ENCODE data around the gene SLITRK2.
A peak's percentile ranks its signal among the peaks of the same experiment; 100 is the strongest.

Gene SLITRK2

DNA sequence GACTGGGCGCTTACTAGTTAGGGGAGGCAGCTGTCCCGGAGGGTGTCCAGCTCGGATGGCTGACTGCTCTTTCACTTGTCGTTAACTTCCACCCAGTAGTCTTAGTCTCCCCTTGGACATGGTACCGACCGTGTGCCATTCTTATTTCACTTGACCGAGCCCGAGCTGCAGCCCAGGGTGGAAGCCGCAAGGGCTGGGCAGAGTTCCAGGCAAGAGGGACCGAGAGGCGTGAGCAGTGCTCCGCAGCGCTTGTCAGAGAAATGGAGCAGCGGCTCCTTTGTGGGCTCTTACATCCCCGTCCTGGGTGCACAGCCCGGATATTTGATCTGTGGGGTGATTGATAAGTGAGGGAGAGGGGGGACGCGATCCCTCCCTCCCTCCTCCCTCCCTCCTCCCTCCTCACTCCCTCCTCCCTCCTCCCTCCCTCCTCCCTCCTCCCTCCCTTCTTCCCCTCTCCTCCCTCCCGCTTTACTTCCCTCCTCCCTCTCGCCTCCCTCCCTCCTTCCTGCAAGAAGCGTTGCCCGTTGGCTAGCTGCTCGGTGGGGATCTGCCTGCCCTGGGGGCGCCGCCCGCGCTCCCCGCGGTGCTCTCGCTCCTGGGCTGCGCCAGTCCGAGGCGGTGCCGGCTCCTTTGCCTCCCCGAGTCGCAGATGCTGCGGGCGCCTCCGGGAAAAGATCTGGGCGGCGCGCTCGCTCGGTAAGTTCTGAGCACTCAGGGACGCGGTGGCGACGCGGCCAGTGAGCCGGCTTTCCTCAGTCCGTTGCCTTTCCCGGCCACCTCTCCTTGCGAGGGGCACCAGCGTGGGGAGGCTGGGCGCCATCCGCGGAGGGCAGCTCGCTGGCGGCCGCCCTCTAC is at the start of gene SLITRK2:
Gene SLITRK2, plus strand, starts transcription at position 499 of the 855 bp plus-strand sequence. CDS start 4,597 bp downstream, outside the sequence.
- DNase-seq = no peak
- in situ Hi-C loops (cut with HindIII; ENCODE audit: low pct_ligation_motif_present, low pct_unique_long_range_greater_than_20kb, low sequenced_read_pairs) = no loop called here

DNA sequence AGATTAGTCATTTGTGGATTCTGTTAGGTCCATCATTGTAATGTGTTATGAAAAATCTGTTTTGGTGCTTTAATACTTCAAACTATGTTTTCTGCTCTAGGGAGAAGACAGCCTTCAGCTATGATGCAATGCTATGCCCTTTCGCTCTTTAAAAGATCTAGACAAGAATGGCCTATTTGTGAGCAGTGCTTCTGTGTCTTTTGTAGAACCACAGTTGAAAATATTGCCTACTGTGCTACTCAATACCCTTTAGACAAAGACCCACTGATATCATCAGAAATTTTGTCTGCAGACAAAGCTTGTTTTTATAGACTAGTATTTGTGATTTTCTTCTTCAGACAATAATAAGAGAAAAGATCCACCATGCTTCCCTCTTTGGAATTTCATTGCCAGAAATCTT is 44.6 kb upstream of the SLITRK2 start:
- in situ Hi-C loops (cut with HindIII; ENCODE audit: low pct_ligation_motif_present, low pct_unique_long_range_greater_than_20kb, low sequenced_read_pairs) = no loop called here
- DNase-seq = no peak

DNA sequence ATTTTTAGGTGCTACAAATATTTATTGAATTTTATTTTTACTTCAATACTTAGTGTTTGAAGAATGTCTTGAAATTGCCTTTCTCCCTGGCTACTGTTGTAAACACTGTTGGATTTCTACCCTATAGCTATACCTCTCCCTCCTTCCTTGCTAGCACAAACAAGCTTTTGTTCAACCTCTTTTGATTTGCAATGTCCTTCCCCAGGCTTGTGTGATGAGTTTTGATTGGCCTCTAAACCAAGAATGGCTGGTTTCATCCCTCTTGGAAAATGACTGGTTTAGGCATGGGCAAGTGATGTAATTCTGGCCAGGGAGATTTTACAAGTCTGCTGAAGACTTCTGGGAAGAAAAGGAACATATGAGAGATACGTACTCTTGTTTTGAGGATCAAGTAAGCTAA is 25.3 kb upstream of the SLITRK2 start:
- no peak for DNase-seq
- in situ Hi-C loops (cut with HindIII; ENCODE audit: low pct_ligation_motif_present, low pct_unique_long_range_greater_than_20kb, low sequenced_read_pairs) = no loop called here

GRCh38 chrX:145803508-145803907 is 14.1 kb upstream of the SLITRK2 start:
- in situ Hi-C loops (cut with HindIII; ENCODE audit: low pct_ligation_motif_present, low pct_unique_long_range_greater_than_20kb, low sequenced_read_pairs) = no loop called here
- no peak for DNase-seq

GRCh38 chrX:145813081-145813480 is 4.5 kb upstream of the SLITRK2 start:
- no peak for DNase-seq
- in situ Hi-C loops (cut with HindIII; ENCODE audit: low pct_ligation_motif_present, low pct_unique_long_range_greater_than_20kb, low sequenced_read_pairs) = no loop called here

GRCh38 chrX:145816601-145817315 is 871 bp upstream of the SLITRK2 start:
- in situ Hi-C loops (cut with HindIII; ENCODE audit: low pct_ligation_motif_present, low pct_unique_long_range_greater_than_20kb, low sequenced_read_pairs) = no loop called here

DNA sequence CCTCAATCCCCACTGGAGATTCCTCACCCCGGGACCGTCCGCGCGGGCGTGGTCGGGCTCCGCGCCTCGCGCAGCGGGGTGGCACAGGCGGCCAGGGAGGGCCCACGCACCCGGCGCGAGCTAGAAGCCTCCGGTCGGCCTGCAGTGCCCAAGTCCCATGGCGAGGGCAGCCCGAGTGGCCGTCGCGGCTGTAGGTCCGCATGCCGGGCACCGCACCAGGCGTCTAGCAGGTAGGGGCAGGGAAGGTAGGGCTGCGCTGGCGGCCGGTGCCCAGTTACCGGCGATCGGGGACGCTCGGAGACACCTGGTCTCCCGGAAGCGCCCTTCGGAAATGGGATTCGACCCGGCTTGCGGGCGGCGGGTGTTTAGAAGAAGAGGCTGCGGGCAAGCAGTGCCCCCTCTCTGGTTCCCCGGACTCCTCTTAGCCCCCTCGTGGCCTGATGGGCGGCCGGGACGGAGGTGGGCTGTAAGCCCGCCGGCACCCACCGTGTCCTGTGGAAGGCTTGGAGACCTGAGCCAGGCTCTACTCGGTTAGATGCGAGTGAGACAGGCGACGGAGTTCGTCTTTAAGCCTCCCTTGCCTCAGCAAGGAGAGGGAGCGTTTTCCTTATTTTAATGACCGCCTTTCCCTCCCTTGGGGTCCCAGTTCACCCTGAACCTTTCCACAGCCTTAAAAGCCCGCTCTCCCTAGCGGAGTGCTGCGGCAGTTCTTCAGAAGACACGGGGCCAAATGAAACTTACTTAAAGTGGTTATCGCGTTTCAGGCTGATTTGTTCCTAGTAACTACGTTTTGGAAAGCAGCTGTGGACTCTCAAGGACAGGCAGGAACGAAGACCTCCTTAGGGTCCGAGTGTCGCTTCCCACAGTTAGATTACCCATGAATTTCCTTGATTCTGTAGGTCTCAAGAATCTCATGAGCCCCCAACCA is 821 bp downstream of the SLITRK2 start:
- in situ Hi-C loops (cut with HindIII; ENCODE audit: low pct_ligation_motif_present, low pct_unique_long_range_greater_than_20kb, low sequenced_read_pairs) = no loop called here
- no peak for DNase-seq

More at GRCh38 chrX:145816601-145817315, 871 bp upstream of the SLITRK2 start:
- DNase-seq = no peak

DNA sequence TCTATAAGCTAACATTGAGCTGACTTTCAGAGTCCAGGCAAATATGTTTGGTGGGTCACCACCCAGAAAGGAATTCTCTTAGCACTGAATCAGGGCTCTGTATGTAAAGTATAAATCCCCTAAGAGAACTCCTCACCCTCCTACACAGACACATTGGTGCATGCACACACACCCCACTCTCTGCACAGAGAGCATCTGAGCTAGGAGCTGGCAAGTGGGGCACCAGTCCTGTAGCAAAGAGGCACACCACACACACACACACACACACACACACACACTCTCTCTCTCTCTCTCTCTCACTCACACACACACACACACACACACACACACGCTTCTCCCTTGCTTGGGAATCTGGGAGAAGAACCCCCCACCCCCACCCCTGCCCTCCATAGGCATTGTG is 3.2 kb downstream of the SLITRK2 start:
- in situ Hi-C loops (cut with HindIII; ENCODE audit: low pct_ligation_motif_present, low pct_unique_long_range_greater_than_20kb, low sequenced_read_pairs) = no loop called here

DNA sequence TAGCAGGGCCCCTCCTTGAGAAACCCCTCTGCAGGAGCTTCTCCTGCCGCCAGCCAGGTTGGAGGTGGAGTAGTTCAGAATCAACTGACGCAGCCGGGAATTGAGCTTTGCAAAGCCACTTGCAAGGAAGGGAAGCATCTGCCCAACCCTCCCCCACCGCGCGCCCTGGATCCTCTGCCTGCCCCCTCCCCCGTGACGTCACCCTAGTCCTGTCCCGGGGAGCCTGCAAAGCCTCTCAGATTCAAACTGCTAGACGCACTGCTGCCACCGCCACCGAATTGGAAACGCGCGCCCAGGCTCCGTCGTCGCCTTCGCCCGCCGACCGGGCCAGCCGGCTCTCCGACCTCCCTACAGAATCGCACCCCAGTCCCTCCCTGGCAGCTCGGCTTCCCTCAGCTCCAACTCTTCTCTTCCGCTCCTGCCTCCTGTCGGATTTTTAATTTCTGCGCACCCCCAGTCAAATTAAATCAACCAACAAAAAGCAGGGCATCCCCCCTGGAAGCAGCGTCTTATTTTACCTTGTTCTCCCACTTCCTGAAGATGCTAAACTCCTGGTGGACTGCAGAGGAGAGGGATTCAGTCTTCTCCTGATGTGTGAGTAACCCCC is 3.8 kb downstream of the SLITRK2 start:
- no peak for DNase-seq
- in situ Hi-C loops (cut with HindIII; ENCODE audit: low pct_ligation_motif_present, low pct_unique_long_range_greater_than_20kb, low sequenced_read_pairs) = no loop called here

More for the DNA sequence above, 3.2 kb downstream of the SLITRK2 start:
- no peak for DNase-seq

GRCh38 chrX:145821898-145822571 is 4.4 kb downstream of the SLITRK2 start:
- DNase-seq = no peak
- in situ Hi-C loops (cut with HindIII; ENCODE audit: low pct_ligation_motif_present, low pct_unique_long_range_greater_than_20kb, low sequenced_read_pairs) = no loop called here

DNA sequence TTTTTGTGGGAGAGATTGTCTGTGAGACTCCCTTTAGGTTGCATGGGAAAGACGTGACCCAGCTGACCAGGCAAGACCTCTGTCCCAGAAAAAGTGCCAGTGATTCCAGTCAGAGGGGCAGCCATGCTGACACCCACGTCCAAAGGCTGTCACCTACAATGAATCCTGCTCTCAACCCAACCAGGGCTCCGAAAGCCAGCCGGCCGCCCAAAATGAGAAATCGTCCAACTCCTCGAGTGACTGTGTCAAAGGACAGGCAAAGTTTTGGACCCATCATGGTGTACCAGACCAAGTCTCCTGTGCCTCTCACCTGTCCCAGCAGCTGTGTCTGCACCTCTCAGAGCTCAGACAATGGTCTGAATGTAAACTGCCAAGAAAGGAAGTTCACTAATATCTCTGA is 5.5 kb downstream of the SLITRK2 start:
- in situ Hi-C loops (cut with HindIII; ENCODE audit: low pct_ligation_motif_present, low pct_unique_long_range_greater_than_20kb, low sequenced_read_pairs) = no loop called here
- no peak for DNase-seq

DNA sequence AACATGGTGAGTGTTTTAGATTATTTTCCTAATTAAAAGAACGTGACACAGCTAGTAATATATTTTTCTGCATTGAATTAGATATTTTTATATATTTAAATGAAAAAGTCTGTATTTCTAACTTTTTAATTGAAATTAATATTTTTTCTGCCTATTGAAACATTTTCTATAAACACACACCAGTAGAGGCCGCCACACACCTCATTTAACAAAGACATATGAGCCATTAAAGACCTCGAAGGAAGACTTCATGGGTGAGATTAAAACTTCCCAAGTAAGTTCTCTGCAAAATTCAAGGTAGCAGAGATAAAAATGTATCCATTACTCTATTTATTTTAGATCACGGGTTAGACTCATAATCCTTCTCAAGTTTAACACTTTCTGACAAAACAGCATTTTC is 8.3 kb downstream of the SLITRK2 start:
- in situ Hi-C loops (cut with HindIII; ENCODE audit: low pct_ligation_motif_present, low pct_unique_long_range_greater_than_20kb, low sequenced_read_pairs) = no loop called here
- peak; percentile 12 for DNase-seq

GRCh38 chrX:145826466-145826865 is 8.8 kb downstream of the SLITRK2 start:
- DNase-seq = no peak
- in situ Hi-C loops (cut with HindIII; ENCODE audit: low pct_ligation_motif_present, low pct_unique_long_range_greater_than_20kb, low sequenced_read_pairs) = no loop called here

GRCh38 chrX:145832796-145833195 is 15.2 kb downstream of the SLITRK2 start:
- in situ Hi-C loops (cut with HindIII; ENCODE audit: low pct_ligation_motif_present, low pct_unique_long_range_greater_than_20kb, low sequenced_read_pairs) = no loop called here

DNA sequence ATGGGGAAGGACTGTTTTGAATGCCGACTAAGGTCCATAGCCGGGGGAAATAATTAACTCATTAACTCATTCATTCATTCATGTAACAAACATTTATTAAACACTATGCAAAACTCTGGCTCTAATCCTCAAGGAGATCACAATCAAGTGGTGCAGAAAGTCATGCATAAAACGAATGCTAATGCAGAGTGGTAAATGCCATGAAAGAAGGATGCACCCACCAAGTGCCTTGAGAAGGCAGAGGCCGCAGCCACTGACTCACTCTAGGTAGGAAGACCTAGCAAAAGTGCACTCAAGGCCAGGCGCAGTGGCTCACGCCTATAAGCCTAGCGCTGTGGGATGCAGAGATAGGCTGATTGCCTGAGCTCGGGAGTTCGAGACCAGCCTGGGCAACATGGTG is 22.9 kb downstream of the SLITRK2 start:
- in situ Hi-C loops (cut with HindIII; ENCODE audit: low pct_ligation_motif_present, low pct_unique_long_range_greater_than_20kb, low sequenced_read_pairs) = no loop called here
- DNase-seq = no peak

More at GRCh38 chrX:145832796-145833195, 15.2 kb downstream of the SLITRK2 start:
- no peak for DNase-seq

DNA sequence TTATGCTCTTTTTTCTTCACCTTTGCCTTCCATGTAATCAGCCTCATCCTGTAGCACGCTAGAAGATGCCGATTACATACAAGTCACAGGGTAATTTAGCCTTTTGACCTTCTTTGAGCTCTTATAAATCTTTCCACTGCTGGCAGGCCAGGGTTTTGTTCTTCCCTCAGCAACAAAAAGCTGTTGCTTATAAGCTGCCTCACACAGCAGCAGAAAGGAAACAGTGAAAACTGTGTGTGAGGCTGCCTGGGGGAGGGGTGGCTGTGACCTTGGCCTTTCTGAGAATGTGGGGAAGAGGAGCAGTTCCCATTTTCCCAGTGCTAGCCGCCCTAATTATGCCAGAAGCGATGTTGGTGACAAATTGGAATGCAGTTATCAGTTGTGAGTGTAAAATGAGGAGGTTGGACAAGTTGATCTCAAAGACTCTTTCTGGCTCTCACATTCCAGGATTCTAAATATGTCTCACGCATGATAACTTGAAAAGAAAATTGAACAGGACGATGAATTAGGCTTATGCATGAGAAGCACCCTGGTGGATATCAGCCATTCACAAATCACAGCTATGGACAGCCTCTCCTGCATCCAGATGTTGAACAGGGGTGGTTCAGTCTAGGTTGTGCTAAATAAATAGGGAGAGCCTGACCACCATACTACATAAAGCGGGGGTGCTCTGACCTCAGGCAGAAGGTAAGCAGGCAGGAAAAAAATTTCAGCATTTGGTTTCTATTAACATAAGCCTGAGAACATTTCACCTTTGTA is 25.7 kb downstream of the SLITRK2 start:
- in situ Hi-C loops (cut with HindIII; ENCODE audit: low pct_ligation_motif_present, low pct_unique_long_range_greater_than_20kb, low sequenced_read_pairs) = no loop called here
- no peak for DNase-seq

- DNase-seq = no peak
- in situ Hi-C loops (cut with HindIII; ENCODE audit: low pct_ligation_motif_present, low pct_unique_long_range_greater_than_20kb, low sequenced_read_pairs) = no loop called here
These were observed 27.3 kb downstream of the SLITRK2 start for GRCh38 chrX:145844886-145845285.
